Neural crest cell (in vitro differentiated cells): ENCODE data around the gene DNAH11. TPM values are rescaled to one million over a fixed set of nuclear protein-coding genes. Genes with fewer than 3 reads are reported as not detected.
A peak's percentile ranks its signal among the peaks of the same experiment; 100 is the strongest.

Experiments used
- DNase-seq: peaks from one replicate; pipeline ENCODE4 v3.0.0; 2021; ENCODE audit warnings: low read depth, mixed read lengths, low spot score
- H3K27ac Mint-ChIP-seq: one replicate; pipeline ENCODE4 v1.8.0; 2021; ENCODE audit warnings: mild to moderate bottlenecking, mixed read lengths; ENCODE audit not compliant: unreplicated experiment
- H3K27me3 Mint-ChIP-seq: 2 replicates; pipeline ENCODE4 v1.8.0; 2021; ENCODE audit warnings: low read depth, mild to moderate bottlenecking, mixed read lengths
- H3K36me3 Mint-ChIP-seq: 2 replicates; pipeline ENCODE4 v1.8.0; 2021; ENCODE audit warnings: low read depth, mild to moderate bottlenecking, mixed read lengths
- H3K4me1 Mint-ChIP-seq: 2 replicates; pipeline ENCODE4 v1.8.0; 2021; ENCODE audit warnings: mixed read lengths
- H3K4me3 Mint-ChIP-seq: one replicate; pipeline ENCODE4 v1.8.0; 2021; ENCODE audit warnings: mild to moderate bottlenecking, mixed read lengths
- H3K9me3 Mint-ChIP-seq: 2 replicates; pipeline ENCODE4 v1.8.0; 2021; ENCODE audit warnings: mixed read lengths
- total RNA-seq: library from RNA; stranded (reverse); gene quantifications from 2 replicates; pipeline ENCODE4 v1.2.1, GENCODE V29; 2021
- TF ChIP-seq, protein P1 (sequence below): fragments of 200-600 bp; sonication (generic); conservative IDR thresholded peaks from 2 replicates; pipeline ENCODE4 v1.5.0; 2021; ENCODE audit warnings: antibody characterized with exemption, mild to moderate bottlenecking

The DNAH11 gene
- total RNA-seq, 1 donor from 2014 or later: 0.63 TPM

DNA sequence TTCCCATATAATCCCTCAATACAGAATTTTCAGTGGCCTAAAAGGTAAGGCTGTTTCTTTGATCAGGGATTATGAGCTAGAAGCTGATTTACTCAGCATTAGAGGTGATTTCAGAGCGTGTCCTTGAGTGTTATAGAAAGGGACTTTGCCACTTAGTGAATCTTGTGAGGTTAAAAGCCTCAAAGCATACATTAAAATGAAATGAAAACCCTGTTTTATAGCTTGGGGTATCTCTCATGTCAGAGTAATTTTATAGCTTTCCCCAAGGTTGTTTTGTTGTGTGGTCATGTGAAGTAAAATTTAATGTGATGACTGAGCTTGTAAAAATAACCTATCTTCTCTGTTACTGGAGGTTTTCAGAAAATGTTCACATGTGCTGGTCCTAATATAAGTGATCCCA is 204.1 kb downstream of the DNAH11 start:
- Mint-ChIP-seq H3K4me3 (no peak overlapping the region), H3K9me3 (no peaks in the 10 kb centered on the region), H3K4me1 (no peaks in the 10 kb centered on the region), H3K27ac (no peak overlapping the region), H3K27me3 (no peaks in the 10 kb centered on the region), H3K36me3 (no peaks in the 10 kb centered on the region)
- DNase-seq: no peak
- TF ChIP-seq, protein P1, sequence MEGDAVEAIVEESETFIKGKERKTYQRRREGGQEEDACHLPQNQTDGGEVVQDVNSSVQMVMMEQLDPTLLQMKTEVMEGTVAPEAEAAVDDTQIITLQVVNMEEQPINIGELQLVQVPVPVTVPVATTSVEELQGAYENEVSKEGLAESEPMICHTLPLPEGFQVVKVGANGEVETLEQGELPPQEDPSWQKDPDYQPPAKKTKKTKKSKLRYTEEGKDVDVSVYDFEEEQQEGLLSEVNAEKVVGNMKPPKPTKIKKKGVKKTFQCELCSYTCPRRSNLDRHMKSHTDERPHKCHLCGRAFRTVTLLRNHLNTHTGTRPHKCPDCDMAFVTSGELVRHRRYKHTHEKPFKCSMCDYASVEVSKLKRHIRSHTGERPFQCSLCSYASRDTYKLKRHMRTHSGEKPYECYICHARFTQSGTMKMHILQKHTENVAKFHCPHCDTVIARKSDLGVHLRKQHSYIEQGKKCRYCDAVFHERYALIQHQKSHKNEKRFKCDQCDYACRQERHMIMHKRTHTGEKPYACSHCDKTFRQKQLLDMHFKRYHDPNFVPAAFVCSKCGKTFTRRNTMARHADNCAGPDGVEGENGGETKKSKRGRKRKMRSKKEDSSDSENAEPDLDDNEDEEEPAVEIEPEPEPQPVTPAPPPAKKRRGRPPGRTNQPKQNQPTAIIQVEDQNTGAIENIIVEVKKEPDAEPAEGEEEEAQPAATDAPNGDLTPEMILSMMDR: no peak

DNA sequence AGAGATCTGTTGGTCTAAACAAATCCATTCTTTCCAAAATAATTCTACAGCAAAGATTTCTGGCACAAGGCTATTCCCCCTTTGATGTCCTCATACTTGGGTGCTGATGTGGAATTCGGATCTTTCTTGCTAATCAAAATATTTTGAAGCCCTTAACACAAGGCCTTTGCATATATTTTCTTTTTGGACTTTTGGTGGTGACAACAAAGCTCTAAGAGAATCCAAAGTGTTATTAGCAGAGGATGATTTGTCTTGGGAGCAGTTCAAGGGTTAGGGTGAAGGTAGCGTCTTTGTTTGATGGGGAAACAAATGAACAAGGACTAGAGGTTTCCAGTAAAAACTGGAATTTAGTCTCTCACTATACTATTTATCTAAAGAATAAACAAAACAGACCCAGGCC is 205.0 kb downstream of the DNAH11 start:
- Mint-ChIP-seq H3K9me3 (no peaks in the 10 kb centered on the region), H3K4me3 (no peak overlapping the region), H3K27ac (no peak overlapping the region), H3K27me3 (no peaks in the 10 kb centered on the region), H3K36me3 (no peaks in the 10 kb centered on the region), H3K4me1 (no peaks in the 10 kb centered on the region)
- no peak for DNase-seq
- TF ChIP-seq, protein P1: no peak

DNA sequence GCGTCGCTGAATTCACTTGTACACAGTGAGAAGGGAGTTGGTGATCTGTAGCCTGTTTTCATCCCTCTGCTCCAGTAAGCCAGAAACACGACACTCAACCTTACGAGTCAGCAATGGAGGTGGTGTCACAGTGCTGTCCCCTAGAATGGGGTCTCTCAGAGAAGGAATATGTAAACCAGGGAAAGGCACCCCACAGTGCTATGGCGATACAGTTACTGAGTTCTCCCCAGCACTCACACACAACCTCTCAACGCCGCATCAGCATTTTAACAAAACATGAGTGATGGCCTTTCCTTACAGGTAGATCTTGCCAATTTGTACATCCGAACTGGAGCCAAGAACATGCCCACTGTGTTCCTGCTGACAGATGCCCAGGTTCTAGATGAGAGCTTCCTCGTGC is 206.5 kb downstream of the DNAH11 start:
- Mint-ChIP-seq H3K27me3 (no peaks in the 10 kb centered on the region), H3K4me1 (no peaks in the 10 kb centered on the region), H3K4me3 (no peak overlapping the region), H3K27ac (peak overlapping the region; percentile 10), H3K9me3 (no peaks in the 10 kb centered on the region), H3K36me3 (no peaks in the 10 kb centered on the region)
- DNase-seq: no peak
- TF ChIP-seq, protein P1: no peak

DNA sequence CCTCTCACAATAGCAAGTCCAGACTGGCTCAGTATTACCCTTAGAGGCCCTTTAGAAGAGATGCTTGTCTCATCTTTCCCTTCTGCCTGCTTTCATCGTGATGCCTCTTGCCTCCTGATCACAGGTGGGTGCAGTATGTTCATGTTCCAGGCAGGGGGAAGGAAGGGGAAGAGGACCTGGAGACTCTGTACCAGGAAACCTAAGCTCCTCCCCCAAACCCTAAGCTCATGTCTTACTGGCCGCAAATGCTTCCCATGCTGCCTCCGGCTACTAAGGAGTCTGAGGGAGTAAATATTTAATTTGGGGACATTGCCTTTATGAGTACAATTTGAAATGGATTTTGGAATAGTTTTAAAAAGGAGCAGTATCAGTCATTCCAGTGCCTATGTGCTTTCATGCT is 210.2 kb downstream of the DNAH11 start:
- H3K27me3 Mint-ChIP-seq: no peaks in the 10 kb centered on the region
- no peak overlapping the region for H3K4me3 Mint-ChIP-seq
- no peaks in the 10 kb centered on the region for H3K36me3 Mint-ChIP-seq
- H3K27ac Mint-ChIP-seq: no peak overlapping the region
- TF ChIP-seq, protein P1: no peak
- no peaks in the 10 kb centered on the region for H3K4me1 Mint-ChIP-seq
- H3K9me3 Mint-ChIP-seq: no peaks in the 10 kb centered on the region
- DNase-seq: no peak

DNA sequence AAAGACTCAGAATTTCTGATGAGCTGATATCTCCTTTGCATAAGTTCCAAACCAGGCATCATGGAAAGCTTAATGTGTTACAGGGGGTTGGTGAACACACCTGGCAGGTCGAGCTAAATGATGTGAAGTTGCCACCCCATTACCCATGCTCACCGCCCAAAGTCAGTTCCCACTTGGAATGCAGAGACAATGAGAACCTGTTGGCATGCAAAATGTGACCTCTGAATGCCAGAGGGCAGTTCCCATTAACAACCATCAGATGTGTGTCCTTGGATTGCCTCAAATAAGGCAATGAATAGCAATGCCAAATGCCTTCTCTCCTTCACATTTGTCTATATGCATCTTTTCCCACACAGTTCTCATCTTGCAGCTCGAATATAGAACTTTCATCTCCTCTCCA is 212.1 kb downstream of the DNAH11 start:
- no peaks in the 10 kb centered on the region for H3K9me3 Mint-ChIP-seq
- H3K27me3 Mint-ChIP-seq: no peaks in the 10 kb centered on the region
- no peaks in the 10 kb centered on the region for H3K4me1 Mint-ChIP-seq
- H3K4me3 Mint-ChIP-seq: no peak overlapping the region
- H3K27ac Mint-ChIP-seq: no peak overlapping the region
- DNase-seq: no peak
- no peaks in the 10 kb centered on the region for H3K36me3 Mint-ChIP-seq
- TF ChIP-seq, protein P1: no peak
